OCI-LY7 (cell line): Measurements from ENCODE around the gene TDRD10. TPM values are rescaled to one million over a fixed set of nuclear protein-coding genes. Genes with fewer than 3 reads are reported as not detected.

Experiments
- BruUV-seq: library from RNA; stranded (reverse); fragments of 400-500 nt; replicated peaks from 2 replicates; lab custom pipeline; 2021; lab: Mats Ljungman, UMichigan
- CTCF ChIA-PET: fragments of 300-600 bp; sonication (Branson Sonifier 250); formaldehyde crosslinking; loops from one replicate; lab custom pipeline; 2022; ENCODE audit warnings: antibody characterized with exemption; ENCODE audit not compliant: unreplicated experiment; lab: Charles Lee
- POLR2A ChIA-PET: fragments of 300-600 bp; sonication (Branson Sonifier 250); formaldehyde crosslinking; loops from one replicate; lab custom pipeline; 2022; ENCODE audit warnings: antibody characterized with exemption; lab: Charles Lee
- DNase-seq: peaks from one replicate; pipeline ENCODE4 v3.0.0-alpha.2; 2015; ENCODE audit warnings: low spot score
- H2AFZ ChIP-seq: fragments of 200-600 bp; sonication (generic), shearing (Covaris generic); 2 replicates; pipeline ENCODE4 v1.6.1; 2014; ENCODE audit warnings: mild to moderate bottlenecking, antibody characterized with exemption, low read length, moderate library complexity
- H3K27ac ChIP-seq: fragments of 200-600 bp; sonication (generic); 2 replicates; pipeline ENCODE4 v1.5.1; 2014; ENCODE audit warnings: mixed run types, low read depth, mild to moderate bottlenecking, moderate library complexity, low read length, inconsistent platforms; ENCODE audit not compliant: poor library complexity, severe bottlenecking
- H3K36me3 ChIP-seq: fragments of 200-600 bp; sonication (generic); 2 replicates; pipeline ENCODE4 v1.6.1; 2014; ENCODE audit warnings: mild to moderate bottlenecking, antibody characterized with exemption, low read length, moderate library complexity, mixed read lengths; ENCODE audit not compliant: insufficient read depth
- H3K4me1 ChIP-seq: fragments of 200-600 bp; sonication (generic); 2 replicates; pipeline ENCODE4 v1.5.1; 2014; ENCODE audit warnings: mild to moderate bottlenecking, low read length; ENCODE audit not compliant: insufficient read depth, poor library complexity, severe bottlenecking
- H3K4me2 ChIP-seq: fragments of 200-600 bp; sonication (generic); 2 replicates; pipeline ENCODE4 v1.6.1; 2014; ENCODE audit warnings: mild to moderate bottlenecking, low read length
- H3K4me3 ChIP-seq: fragments of 200-600 bp; sonication (generic); 2 replicates; pipeline ENCODE4 v1.5.1; 2014; ENCODE audit warnings: mild to moderate bottlenecking, low read depth, low read length; ENCODE audit not compliant: poor library complexity, severe bottlenecking
- H3K79me2 ChIP-seq: fragments of 200-600 bp; sonication (generic); 2 replicates; pipeline ENCODE4 v1.6.1; 2016; ENCODE audit warnings: low read depth, mild to moderate bottlenecking, low read length, moderate library complexity, mixed read lengths; ENCODE audit not compliant: insufficient read depth
- H3K9me2 ChIP-seq: fragments of 200-600 bp; sonication (generic); 2 replicates; pipeline ENCODE4 v1.6.1; 2016; ENCODE audit warnings: mild to moderate bottlenecking, low read length, mixed read lengths; ENCODE audit not compliant: insufficient read depth
- H3K9me3 ChIP-seq: fragments of 200-600 bp; sonication (generic); 2 replicates; pipeline ENCODE4 v1.6.1; 2014; ENCODE audit warnings: mild to moderate bottlenecking, mixed run types, low read length, mixed read lengths
- H4K20me1 ChIP-seq: fragments of 200-600 bp; sonication (generic); 2 replicates; pipeline ENCODE4 v1.6.1; 2014; ENCODE audit warnings: mild to moderate bottlenecking, antibody characterized with exemption, low read length, moderate library complexity, mixed read lengths; ENCODE audit not compliant: insufficient read depth
- EZH2phosphoT487 ChIP-seq: fragments of 200-600 bp; sonication (generic); IDR thresholded peaks from 2 replicates; pipeline ENCODE4 v1.6.1; 2018; ENCODE audit warnings: low read depth, borderline replicate concordance, mild to moderate bottlenecking, mixed run types, antibody characterized with exemption, low read length, moderate library complexity, mixed read lengths
- intact Hi-C: fragments of 100-400 bp; cut with micrococcal nuclease; formaldehyde crosslinking; loops from one replicate; pipeline ENCODE4 v1.10.0; 2022; ENCODE audit not compliant: unreplicated experiment
- total RNA-seq, 2 experiments: library from RNA; depleted of rRNA in 1 of 2; stranded (reverse); fragments of >200 nt in 1 of 2; shearing (Covaris generic) in 1 of 2; gene quantifications; 2 replicates each; pipeline ENCODE4 v1.2.3, GENCODE V29; 2014 to 2022
- TF ChIP-seq, protein P1 (sequence below): fragments of 200-600 bp; sonication (generic); conservative IDR thresholded peaks from 2 replicates; pipeline ENCODE4 v1.5.1; 2014; ENCODE audit warnings: mild to moderate bottlenecking, antibody characterized with exemption, low read length, moderate library complexity, mixed read lengths

Gene TDRD10
- total RNA-seq, 2 experiments from 2014 or later, result 0.13 TPM; not detected in 1

DNA sequence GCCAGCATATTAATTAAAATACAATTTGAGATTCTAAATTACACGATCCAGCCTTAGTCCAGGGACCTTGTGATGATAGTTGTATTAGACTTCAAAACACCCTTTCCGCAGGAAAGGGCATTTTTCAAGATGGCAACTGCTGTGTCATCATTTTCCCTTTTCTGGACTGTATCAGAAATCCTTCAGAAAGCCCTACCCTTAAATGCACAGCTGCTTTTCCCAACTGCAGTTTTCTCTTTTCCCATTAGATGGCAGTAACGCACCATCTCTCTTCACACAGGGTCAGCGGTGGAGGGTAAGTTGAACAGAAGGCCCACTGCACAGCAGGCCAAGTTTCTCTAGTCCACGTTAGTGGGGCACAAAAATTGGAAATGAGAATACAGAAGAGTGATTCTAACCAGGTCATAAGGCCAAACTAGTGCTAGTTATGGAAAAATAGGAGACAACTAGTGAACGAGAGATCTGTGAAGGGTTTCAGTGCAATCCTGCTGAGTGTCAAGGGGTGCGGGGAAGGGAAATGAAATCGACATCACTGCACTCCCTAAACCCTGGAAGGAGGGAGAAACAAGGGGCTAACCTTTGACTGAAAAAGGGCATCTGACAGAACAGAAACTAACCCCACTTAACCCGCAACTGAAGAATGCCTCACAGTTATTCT is 22.1 kb upstream of the TDRD10 start:
- no peaks in the 10 kb centered on the region for H3K9me2 ChIP-seq
- no peak overlapping the region for H3K27ac ChIP-seq
- peak overlapping the region; percentile 96; the same call in 1 of the 2 replicates for H2AFZ ChIP-seq
- H3K4me1 ChIP-seq, result peaks cover 22% of the 10 kb centered on the region
- H4K20me1 ChIP-seq, result no peaks in the 10 kb centered on the region
- no peak for TF ChIP-seq EZH2phosphoT487
- TF ChIP-seq, protein P1, sequence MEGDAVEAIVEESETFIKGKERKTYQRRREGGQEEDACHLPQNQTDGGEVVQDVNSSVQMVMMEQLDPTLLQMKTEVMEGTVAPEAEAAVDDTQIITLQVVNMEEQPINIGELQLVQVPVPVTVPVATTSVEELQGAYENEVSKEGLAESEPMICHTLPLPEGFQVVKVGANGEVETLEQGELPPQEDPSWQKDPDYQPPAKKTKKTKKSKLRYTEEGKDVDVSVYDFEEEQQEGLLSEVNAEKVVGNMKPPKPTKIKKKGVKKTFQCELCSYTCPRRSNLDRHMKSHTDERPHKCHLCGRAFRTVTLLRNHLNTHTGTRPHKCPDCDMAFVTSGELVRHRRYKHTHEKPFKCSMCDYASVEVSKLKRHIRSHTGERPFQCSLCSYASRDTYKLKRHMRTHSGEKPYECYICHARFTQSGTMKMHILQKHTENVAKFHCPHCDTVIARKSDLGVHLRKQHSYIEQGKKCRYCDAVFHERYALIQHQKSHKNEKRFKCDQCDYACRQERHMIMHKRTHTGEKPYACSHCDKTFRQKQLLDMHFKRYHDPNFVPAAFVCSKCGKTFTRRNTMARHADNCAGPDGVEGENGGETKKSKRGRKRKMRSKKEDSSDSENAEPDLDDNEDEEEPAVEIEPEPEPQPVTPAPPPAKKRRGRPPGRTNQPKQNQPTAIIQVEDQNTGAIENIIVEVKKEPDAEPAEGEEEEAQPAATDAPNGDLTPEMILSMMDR, result peak; percentile 99
- POLR2A ChIA-PET, result interaction anchor here (0.6 kb wide), 2 partner anchors 86 to 243 kb away, joined by 3 to 4 read pairs; no protein-coding TSS in a partner anchor
- CTCF ChIA-PET, result interaction anchor here (1.2 kb wide), 1 partner anchor 67 kb away, joined by 17 read pairs; no protein-coding TSS in a partner anchor
- H3K4me2 ChIP-seq, result no peak overlapping the region
- intact Hi-C loops, result loop anchor here (1.0 to 10.0 kb wide), 4 partner anchors 66 to 397 kb away; no protein-coding TSS in a partner anchor
- H3K4me3 ChIP-seq, result no peak overlapping the region
- no peaks in the 10 kb centered on the region for H3K36me3 ChIP-seq
- no TSS peak for BruUV-seq
- H3K79me2 ChIP-seq, result no peaks in the 10 kb centered on the region
- peak; percentile 78 for DNase-seq
- no peaks in the 10 kb centered on the region for H3K9me3 ChIP-seq

DNA sequence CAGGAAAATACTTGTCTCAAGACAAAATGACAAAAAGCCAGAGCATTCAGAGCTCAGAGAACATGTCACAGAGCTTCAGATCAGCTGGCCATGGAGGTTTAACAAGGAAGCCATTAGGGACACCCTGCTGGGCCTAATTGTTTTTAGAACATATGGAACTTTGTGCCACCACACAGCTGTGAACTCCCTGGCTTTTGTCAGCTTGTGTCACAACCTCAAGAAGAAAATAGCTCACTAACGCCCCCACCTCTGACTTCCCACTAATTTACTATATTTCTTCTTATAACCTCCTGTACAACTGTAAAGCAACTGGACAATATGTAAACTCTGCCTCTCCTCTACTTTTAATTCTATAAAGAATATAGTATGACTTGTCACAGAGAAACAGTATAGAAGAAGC is 21.0 kb upstream of the TDRD10 start:
- no peaks in the 10 kb centered on the region for H3K79me2 ChIP-seq
- no peaks in the 10 kb centered on the region for H3K9me2 ChIP-seq
- POLR2A ChIA-PET, result interaction anchor here (0.5 to 1.0 kb wide), 5 partner anchors 9 to 301 kb away, joined by 3 to 5 read pairs (median 3); no protein-coding TSS in a partner anchor
- no peak overlapping the region for H2AFZ ChIP-seq
- H3K27ac ChIP-seq, result no peak overlapping the region
- intact Hi-C loops, result loop anchor here (5.0 kb wide), 1 partner anchor 396 kb away; no protein-coding TSS in a partner anchor
- DNase-seq, result no peak
- no peaks in the 10 kb centered on the region for H4K20me1 ChIP-seq
- peaks cover 22% of the 10 kb centered on the region for H3K4me1 ChIP-seq
- no peak overlapping the region for H3K4me2 ChIP-seq
- CTCF ChIA-PET, result interaction anchor here (1.0 to 1.5 kb wide), 2 partner anchors 16 to 66 kb away, joined by 3 to 5 read pairs; no protein-coding TSS in a partner anchor
- no peak overlapping the region for H3K4me3 ChIP-seq
- no peaks in the 10 kb centered on the region for H3K36me3 ChIP-seq
- TF ChIP-seq, protein P1, result peak; percentile 60; the same call in 1 of the 2 replicates
- TF ChIP-seq EZH2phosphoT487, result no peak
- H3K9me3 ChIP-seq, result no peaks in the 10 kb centered on the region
- no TSS peak for BruUV-seq
